ENCODE data around the gene RPS15.

The RPS15 gene

DNA sequence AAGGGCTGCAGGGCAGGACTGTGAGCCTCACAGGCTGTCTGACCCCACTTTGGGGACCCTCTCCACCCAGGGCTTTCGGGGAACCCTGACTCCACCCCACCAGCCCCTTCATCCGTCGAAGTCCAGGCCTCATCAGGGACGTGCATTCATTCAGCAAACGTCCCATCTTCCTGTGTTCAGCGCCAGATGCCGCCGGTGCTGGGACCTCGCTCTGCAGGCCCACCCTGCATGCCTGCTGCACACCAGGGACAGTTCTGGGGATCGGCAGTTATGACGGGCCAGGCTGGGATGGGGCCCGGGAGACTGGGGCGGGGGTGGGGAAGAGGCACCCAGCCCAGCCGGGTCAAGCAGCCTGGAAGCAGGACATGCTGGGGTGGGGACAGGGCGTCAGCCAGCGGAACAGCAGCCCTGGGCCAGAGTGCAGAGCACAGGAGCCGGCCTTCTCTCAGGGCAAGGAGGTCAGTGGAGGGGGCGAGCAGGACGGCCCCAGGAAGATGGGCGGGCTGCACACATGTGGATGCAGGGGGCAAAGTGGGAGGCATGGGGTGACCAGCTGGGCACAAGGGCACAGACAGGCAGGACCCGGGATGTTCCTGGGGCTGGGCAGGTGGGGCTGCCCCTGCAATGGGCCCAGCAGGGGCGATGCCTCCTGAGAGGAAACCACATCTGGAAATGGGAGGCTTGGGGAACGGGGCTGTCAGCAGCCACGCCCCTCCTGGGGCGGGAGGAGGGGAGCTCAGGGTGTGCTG is 42.0 kb upstream of the RPS15 start:
- H3K27me3 ChIP-seq (ENCODE audit: insufficient read depth, low read length), result no peaks in the 10 kb centered on the region
- H3K4me3 ChIP-seq (ENCODE audit: low read depth, low read length), result no peak overlapping the region
- H3K4me1 ChIP-seq (ENCODE audit: control insufficient read depth, insufficient read depth, low read length, unreplicated experiment), result peaks cover 2% of the 10 kb centered on the region
- H2AFZ ChIP-seq (ENCODE audit: low read length, unreplicated experiment), result no peak overlapping the region
- no peak overlapping the region for H3K27ac ChIP-seq (ENCODE audit: low read depth, low read length)
- 0 out of 2 replicates have a peak, but pooled peaks cover 3% of the 10 kb centered on the region for H3K36me3 ChIP-seq (ENCODE audit: insufficient read depth, low read length)
- no peaks in the 10 kb centered on the region for H3K79me2 ChIP-seq (ENCODE audit: control insufficient read depth, insufficient read depth, low read length, unreplicated experiment)

DNA sequence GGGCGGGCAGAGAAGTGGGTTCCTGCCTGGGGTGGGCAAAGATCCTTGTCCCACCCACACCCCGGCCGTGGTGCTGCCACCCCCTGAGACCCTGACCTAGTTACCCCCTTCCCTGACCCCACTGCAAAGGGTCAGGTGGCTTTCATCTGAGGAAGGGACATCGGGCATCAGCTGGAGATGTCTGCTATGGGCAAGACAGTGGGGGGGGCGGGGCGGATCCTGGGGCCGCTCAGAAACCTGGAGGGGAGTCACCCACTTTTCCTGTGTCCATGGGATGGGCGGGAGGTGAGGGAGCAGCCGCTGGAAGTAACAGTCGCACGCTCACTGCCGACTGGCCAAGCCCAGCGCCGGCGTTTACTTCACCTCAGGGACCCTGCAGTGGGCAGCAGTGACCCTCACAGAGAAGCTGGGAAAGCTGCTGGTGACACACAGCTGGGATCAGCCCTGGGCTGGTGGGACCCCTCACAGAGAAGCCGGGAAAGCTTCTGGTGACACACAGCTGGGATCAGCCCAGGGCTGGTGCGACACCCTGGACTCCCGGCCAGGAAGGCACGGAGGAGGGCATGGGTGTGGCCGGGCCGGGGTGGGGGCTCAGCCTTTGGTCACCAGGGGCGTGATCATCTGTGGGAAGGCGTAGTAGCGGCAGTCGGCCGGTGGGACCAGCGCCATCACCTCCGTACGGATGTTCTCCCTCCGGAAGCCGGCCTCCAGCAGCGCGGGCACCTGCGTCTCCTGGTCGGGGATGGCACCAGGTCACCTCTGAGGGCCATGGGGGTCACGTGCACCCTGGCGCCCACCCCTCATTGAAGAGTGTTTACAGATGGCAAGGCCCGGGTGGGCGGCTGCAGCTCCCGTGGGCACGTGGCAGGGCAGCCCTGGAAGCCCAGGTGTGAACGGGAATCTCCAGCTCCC is 41.2 kb upstream of the RPS15 start:
- Histone ChIP-seq H3K27ac (ENCODE audit: low read depth, low read length) (no peak overlapping the region), H3K79me2 (ENCODE audit: control insufficient read depth, insufficient read depth, low read length, unreplicated experiment) (no peaks in the 10 kb centered on the region), H2AFZ (ENCODE audit: low read length, unreplicated experiment) (no peak overlapping the region), H3K36me3 (ENCODE audit: insufficient read depth, low read length) (0 out of 2 replicates have a peak, but pooled peaks cover 3% of the 10 kb centered on the region), H3K27me3 (ENCODE audit: insufficient read depth, low read length) (no peaks in the 10 kb centered on the region), H3K4me1 (ENCODE audit: control insufficient read depth, insufficient read depth, low read length, unreplicated experiment) (peaks cover 2% of the 10 kb centered on the region), H3K4me3 (ENCODE audit: low read depth, low read length) (no peak overlapping the region)

DNA sequence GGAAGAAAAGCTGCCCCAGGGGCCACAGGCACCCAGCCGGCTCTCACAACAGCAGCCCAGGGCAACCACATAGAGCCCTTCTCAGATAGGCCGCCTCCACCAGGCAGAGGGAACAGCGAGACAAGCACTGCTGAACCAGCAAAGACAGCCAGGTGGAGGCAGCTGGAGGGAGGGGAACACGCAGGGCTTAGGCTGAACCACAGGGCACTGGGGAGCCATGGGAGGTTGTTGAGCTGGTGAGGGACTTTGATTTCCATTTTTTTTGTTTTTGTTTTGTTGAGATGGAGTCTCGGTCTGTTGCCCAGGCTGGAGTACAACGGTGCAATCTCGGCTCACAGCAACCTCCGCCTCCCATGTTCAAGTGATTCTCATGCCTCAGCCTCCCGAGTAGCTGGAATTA is 40.4 kb upstream of the RPS15 start:
- Histone ChIP-seq H3K4me1 (ENCODE audit: control insufficient read depth, insufficient read depth, low read length, unreplicated experiment) (peaks cover 2% of the 10 kb centered on the region), H3K27me3 (ENCODE audit: insufficient read depth, low read length) (no peaks in the 10 kb centered on the region), H3K79me2 (ENCODE audit: control insufficient read depth, insufficient read depth, low read length, unreplicated experiment) (no peaks in the 10 kb centered on the region), H2AFZ (ENCODE audit: low read length, unreplicated experiment) (no peak overlapping the region), H3K36me3 (ENCODE audit: insufficient read depth, low read length) (0 out of 2 replicates have a peak, but pooled peaks cover under 1% of the 10 kb centered on the region), H3K27ac (ENCODE audit: low read depth, low read length) (no peak overlapping the region), H3K4me3 (ENCODE audit: low read depth, low read length) (no peak overlapping the region)

DNA sequence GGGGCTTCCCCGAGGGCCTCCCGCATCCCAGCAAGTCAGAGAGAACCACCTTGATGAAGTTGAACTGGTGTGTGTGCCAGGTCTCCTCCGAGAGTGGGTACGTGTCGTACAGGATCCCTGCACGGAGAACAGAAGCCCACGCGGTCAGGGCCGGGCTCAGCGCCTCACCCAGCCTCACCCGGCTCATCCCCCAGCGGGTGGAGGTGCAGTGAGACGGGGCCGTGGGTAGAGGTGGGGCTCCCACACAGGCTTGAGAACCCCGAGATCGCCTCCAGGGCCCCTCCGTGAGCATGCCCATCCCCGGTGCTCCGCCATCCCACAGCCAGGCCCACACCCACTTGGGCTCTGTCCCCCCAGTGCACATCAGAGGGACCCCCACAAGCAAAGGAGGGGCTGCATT is 39.1 kb upstream of the RPS15 start:
- Histone ChIP-seq H3K36me3 (ENCODE audit: insufficient read depth, low read length) (no peaks in the 10 kb centered on the region), H3K4me3 (ENCODE audit: low read depth, low read length) (no peak overlapping the region), H3K4me1 (ENCODE audit: control insufficient read depth, insufficient read depth, low read length, unreplicated experiment) (peaks cover 2% of the 10 kb centered on the region), H3K27ac (ENCODE audit: low read depth, low read length) (no peak overlapping the region), H3K79me2 (ENCODE audit: control insufficient read depth, insufficient read depth, low read length, unreplicated experiment) (no peaks in the 10 kb centered on the region), H3K27me3 (ENCODE audit: insufficient read depth, low read length) (no peaks in the 10 kb centered on the region), H2AFZ (ENCODE audit: low read length, unreplicated experiment) (no peak overlapping the region)

DNA sequence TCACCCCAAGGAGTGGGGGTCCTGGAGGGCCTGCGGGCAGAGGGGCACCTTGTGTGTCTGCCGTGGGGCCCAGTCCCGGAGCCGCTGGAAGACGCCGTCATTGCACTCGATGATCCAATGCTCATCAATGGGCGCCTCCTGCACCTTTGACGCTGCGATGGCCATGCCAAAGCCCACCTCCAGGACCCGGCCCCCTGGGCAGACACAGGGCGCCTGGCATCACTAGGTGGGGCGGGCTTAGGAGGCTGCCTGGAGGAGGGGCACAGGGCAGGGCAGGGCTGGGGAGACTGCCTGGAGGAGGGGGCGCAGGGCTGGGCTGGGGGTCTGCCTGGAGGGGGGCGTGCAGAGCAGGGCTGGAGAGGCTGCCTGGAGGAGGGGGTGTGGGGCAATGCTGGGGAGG is 38.5 kb upstream of the RPS15 start:
- Histone ChIP-seq H3K4me3 (ENCODE audit: low read depth, low read length) (no peak overlapping the region; the same call in 1 of the 2 replicates), H3K27ac (ENCODE audit: low read depth, low read length) (no peak overlapping the region), H2AFZ (ENCODE audit: low read length, unreplicated experiment) (no peak overlapping the region), H3K36me3 (ENCODE audit: insufficient read depth, low read length) (no peaks in the 10 kb centered on the region), H3K79me2 (ENCODE audit: control insufficient read depth, insufficient read depth, low read length, unreplicated experiment) (no peaks in the 10 kb centered on the region), H3K27me3 (ENCODE audit: insufficient read depth, low read length) (no peaks in the 10 kb centered on the region), H3K4me1 (ENCODE audit: control insufficient read depth, insufficient read depth, low read length, unreplicated experiment) (peaks cover 2% of the 10 kb centered on the region)

DNA sequence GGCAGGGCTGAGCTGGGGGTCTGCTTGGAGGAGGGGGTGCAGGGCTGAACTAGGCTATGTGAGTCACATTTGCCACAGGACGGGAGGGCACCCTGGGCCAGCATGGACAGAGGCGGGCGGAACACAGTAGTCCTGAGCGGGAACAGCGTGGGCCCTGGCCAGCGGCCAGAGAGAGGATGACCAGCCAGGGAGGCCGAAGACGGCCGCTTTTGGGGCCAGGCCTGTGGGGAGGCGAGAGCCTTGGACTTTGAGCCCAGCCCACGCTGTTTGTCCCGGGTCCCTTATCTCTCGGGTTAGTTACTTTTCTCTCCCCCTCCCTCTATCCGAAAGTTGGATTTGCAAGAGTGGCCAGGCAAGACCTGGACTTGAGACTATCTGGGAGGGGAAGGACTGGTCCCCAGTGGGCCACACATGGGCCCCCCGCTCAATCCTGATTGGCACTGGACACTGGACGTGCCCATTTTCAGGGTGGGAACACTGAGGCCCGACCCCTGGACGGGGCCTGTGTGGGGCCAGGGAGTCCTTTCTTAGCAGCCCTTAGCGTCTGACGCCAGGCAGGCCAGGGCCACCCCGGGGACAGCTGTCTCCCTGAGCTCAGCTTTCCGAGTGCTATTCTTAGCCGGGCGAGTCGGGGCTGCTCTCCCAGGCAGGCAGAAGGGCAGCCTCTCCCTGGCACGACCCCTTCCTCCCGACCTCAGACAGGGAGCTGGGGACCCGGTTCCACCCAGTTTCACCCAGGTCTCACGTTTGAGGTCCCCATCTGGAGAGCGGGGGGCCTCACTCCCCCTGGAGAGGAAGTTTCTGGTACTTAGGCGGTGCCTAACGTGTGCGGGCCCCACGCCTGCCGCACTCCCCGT is 37.7 kb upstream of the RPS15 start:
- Histone ChIP-seq H3K79me2 (ENCODE audit: control insufficient read depth, insufficient read depth, low read length, unreplicated experiment) (no peaks in the 10 kb centered on the region), H3K4me3 (ENCODE audit: low read depth, low read length) (peak overlapping the region; percentile 81), H2AFZ (ENCODE audit: low read length, unreplicated experiment) (peak overlapping the region; percentile 33), H3K27me3 (ENCODE audit: insufficient read depth, low read length) (no peaks in the 10 kb centered on the region), H3K27ac (ENCODE audit: low read depth, low read length) (no peak overlapping the region), H3K4me1 (ENCODE audit: control insufficient read depth, insufficient read depth, low read length, unreplicated experiment) (peaks cover 2% of the 10 kb centered on the region), H3K36me3 (ENCODE audit: insufficient read depth, low read length) (no peaks in the 10 kb centered on the region)

DNA sequence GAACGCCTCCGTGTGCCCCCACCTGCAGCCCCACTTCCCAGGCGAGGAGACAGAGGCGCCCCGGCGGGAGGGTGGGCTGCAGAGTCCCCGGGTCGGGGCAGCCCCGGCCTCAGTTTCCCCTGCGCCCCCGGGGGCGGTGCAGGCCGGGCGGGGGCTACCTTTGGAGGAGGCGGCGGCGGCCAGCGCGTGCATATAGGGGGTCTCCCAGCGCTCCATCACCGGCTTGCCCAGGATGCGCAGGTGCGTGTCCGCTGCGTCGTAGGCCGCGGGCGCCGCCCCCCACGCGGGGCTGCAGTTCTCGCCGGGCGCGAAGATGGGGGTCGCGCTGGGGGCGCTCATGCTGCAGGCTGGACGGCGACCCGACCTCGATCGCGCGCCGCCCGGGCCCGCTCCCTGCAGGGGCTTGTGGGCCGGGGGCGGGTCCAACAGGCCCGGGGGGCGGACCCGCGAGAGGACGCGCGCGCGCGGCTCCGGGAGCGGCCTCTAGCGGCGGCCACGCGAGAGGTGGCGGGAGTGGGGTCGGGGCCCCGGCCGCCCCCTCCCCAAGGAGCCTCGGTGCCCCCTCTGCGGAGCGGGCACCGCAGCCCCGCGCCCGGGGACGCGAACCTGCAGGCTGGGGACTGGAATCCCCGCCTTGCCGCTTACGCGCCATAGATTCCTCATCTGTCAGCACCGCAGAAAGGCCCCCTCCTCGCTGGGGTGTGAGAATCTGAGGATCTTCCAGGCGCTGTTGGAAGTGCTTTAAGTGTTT is 36.9 kb upstream of the RPS15 start, which contains the start of gene GAMT:
GAMT (minus strand) TSS at position 405 of the 751 bp plus-strand sequence; CDS start at position 339, 66 bp downstream.
- Histone ChIP-seq H3K4me3 (ENCODE audit: low read depth, low read length) (peak within 1 kb of the TSS; percentile 81), H3K27me3 (ENCODE audit: insufficient read depth, low read length) (no peaks in the 10 kb centered on the region), H3K4me1 (ENCODE audit: control insufficient read depth, insufficient read depth, low read length, unreplicated experiment) (peaks cover 2% of the 10 kb centered on the region), H2AFZ (ENCODE audit: low read length, unreplicated experiment) (peak within 1 kb of the TSS; percentile 33), H3K36me3 (ENCODE audit: insufficient read depth, low read length) (no peaks in the 10 kb centered on the region), H3K27ac (ENCODE audit: low read depth, low read length) (no peak within 1 kb of the TSS), H3K79me2 (ENCODE audit: control insufficient read depth, insufficient read depth, low read length, unreplicated experiment) (no peaks in the 10 kb centered on the region)

DNA sequence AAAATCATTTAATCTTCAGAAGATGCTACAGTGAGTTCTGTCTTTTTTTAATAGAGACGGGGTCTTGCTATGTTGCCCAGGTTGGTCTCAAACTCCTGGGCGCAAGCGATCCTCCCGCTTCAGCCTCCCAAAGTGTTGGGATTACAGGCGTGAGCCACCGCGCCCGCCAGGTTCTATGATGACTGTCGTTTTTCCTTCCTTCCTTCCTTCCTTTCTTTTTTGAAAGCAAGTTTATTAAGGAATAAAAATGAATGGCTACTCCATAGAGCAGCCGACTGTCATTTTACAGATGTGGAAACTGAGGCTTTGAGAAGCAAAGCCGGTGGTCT is 36.3 kb upstream of the RPS15 start:
- no peak overlapping the region for H2AFZ ChIP-seq (ENCODE audit: low read length, unreplicated experiment)
- H3K36me3 ChIP-seq (ENCODE audit: insufficient read depth, low read length), result no peaks in the 10 kb centered on the region

DNA sequence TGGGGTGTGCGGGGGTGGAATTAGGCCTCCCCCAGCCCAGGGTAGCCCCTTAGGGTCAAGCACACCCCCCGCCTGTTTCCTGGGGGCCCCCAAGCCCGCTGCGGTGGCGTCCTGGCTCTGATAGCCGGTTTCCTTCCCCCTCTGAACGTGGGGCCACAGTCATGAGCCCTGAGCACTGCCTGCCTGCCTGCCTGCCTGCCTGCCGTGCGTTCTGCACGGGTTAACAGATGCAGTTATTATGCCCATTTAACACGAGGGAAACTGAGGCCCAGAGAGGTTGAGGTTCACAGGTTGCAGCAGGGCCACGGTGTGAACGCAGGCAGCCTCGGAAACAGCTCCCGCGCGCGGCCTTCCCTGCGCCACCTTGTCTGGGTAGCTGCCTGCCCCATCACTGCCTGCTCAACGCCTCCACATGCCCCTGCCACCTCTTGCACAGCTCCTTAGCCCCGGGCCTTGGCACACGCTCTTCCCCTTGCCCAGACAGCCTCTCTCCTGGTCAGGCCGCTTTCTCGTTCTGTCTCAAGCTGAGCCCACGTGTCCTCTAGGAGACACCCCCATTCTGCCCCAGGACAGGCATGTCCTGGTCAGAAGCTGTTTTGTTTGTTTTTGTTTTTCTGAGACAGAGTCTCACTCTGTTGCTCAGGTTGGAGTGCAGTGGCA is 35.7 kb upstream of the RPS15 start:
- no peak overlapping the region for H3K27ac ChIP-seq (ENCODE audit: low read depth, low read length)
- H3K4me1 ChIP-seq (ENCODE audit: control insufficient read depth, insufficient read depth, low read length, unreplicated experiment), result peaks cover 5% of the 10 kb centered on the region
- H2AFZ ChIP-seq (ENCODE audit: low read length, unreplicated experiment), result no peak overlapping the region
- no peaks in the 10 kb centered on the region for H3K36me3 ChIP-seq (ENCODE audit: insufficient read depth, low read length)
- H3K4me3 ChIP-seq (ENCODE audit: low read depth, low read length), result no peak overlapping the region
- H3K27me3 ChIP-seq (ENCODE audit: insufficient read depth, low read length), result no peaks in the 10 kb centered on the region
- H3K79me2 ChIP-seq (ENCODE audit: control insufficient read depth, insufficient read depth, low read length, unreplicated experiment), result no peaks in the 10 kb centered on the region

More for the DNA sequence above, 36.3 kb upstream of the RPS15 start:
- H3K27ac ChIP-seq (ENCODE audit: low read depth, low read length), result no peak overlapping the region
- H3K4me3 ChIP-seq (ENCODE audit: low read depth, low read length), result peak overlapping the region; percentile 81
- H3K79me2 ChIP-seq (ENCODE audit: control insufficient read depth, insufficient read depth, low read length, unreplicated experiment), result no peaks in the 10 kb centered on the region
- no peaks in the 10 kb centered on the region for H3K27me3 ChIP-seq (ENCODE audit: insufficient read depth, low read length)
- H3K4me1 ChIP-seq (ENCODE audit: control insufficient read depth, insufficient read depth, low read length, unreplicated experiment), result peaks cover 5% of the 10 kb centered on the region

Data from ACC112 (cell line).